NCI-H510A treated with DMSO at 0.1 percent for 48 hours (cell line): ENCODE results near the gene PBX1.

Source experiments
- DNase-seq: peaks from one replicate; lab custom pipeline; 2025; lab: John Stamatoyannopoulos, UW

The PBX1 gene

DNA sequence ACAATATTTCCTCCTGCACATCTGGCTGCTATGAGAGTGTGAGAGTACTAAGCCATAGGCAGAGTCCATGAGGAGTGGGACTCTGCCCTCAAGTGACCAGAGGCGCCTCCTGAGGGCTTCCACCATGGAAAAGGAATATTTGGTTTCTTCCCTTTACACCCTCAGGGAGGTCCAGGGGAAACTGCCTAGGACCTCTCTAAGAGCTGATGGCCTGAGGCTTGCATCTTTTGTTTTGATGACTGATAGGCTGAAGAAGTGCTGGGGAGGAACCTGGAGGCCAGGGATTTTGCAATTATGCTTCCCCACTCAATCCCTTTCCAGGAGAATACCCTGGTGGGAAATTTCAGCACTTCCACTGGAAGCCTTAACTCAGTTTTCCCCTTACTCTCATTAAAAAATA is 111.0 kb downstream of the PBX1 start:
- no peak for DNase-seq

DNA sequence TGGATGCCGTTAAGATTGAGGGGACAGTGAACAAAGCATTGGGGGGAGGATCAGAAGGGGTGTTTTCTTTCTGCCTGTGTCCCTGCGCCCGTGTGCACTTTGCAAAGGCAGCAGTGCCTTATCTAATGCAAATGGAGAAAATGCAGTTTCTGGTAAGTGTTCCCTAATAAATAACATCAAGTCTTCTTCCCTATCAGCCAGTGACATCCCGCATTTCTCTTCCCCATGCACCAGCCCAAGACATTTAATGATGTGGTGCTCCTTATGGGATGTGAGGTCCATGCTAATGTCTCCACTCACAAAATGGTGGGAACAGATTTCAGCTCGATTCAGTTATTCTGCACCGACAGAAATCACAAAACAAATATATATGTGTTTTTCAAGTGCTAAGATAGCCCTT is 111.8 kb downstream of the PBX1 start:
- DNase-seq = no peak

DNA sequence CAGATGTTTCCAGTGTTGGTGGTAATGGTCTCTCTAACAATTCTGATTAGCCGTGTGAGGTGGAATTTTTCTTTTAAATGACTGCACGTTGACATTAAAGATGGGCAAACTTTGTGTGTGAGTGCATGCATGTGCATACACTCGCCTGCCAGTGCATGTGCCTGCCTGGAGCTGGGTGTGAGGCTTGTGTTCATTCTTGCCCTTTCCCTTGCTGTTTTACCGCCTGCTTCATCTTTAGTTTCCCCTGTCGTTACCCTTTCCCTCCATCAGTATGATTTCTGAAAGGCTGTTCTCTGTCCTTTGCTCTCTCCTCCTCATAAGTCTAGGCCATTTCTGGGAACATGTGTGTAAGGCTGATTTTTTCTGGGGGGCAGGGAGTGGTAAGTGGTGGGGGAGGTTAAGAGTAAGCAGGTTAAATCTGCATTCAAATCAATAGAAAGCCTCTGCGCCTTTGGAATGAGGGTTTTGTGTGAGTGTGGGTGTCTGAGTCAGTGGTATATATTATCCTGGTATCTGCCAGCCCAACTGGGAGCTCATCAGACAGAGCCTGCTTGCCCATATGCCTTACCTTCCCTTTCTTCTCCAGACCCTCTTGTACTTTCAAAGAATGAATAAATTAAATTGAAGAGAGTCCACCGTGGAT is 112.5 kb downstream of the PBX1 start:
- DNase-seq = no peak

- no peak for DNase-seq
Measured at GRCh38 chr1:164671966-164672571, 113.1 kb downstream of the PBX1 start.

- no peak for DNase-seq
Measured at GRCh38 chr1:164672588-164672987, 113.6 kb downstream of the PBX1 start.

- no peak for DNase-seq
Measured at GRCh38 chr1:164673584-164674214, 114.7 kb downstream of the PBX1 start.

GRCh38 chr1:164675342-164675904 is 116.4 kb downstream of the PBX1 start:
- DNase-seq = no peak

DNA sequence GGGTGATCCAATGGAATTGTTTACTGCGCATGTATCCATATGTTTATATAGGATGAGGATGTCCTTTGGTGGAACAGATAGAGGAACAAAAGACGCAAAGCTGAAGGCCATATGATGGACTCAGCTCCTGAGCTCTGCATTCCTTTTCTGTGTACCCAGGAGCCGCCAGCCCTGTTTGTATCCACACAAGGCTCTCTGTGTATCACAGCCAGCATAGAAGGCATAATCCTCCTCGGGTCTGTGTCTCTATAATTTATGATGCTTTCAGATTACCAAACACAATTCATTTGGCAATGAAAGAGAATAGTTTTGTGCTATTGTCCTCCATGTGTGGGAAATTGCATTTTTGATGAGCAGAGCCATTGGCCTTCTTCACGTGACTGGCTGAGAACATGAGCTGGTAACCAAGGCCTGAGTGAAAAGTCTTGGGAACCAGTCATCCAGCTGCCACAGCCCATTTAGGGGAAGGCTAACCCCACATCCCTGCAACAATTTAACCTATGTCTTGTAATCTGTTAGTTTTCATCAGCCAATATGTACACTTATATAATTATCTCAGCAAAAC is 119.2 kb downstream of the PBX1 start:
- DNase-seq = no peak

GRCh38 chr1:164682570-164682969 is 123.6 kb downstream of the PBX1 start:
- no peak for DNase-seq

DNA sequence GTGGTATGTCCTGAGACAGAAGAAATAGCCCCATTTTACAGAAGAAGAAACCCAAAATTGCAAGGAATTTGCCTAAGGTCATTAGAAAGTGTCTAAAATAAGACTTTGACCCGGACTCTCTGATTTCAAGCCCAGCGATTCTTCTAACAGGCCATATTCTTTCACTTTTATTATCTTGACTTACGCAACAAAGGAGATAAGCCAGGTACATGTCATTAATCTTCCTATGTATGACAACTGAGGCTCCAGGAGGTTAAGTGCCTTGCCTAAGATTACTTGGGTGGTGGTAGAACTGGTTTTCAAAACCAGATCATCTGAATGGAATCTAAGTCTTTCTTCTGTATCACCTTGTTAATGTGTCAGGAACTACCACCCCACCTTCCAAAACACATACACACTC is 124.3 kb downstream of the PBX1 start:
- DNase-seq = peak; percentile 46

DNA sequence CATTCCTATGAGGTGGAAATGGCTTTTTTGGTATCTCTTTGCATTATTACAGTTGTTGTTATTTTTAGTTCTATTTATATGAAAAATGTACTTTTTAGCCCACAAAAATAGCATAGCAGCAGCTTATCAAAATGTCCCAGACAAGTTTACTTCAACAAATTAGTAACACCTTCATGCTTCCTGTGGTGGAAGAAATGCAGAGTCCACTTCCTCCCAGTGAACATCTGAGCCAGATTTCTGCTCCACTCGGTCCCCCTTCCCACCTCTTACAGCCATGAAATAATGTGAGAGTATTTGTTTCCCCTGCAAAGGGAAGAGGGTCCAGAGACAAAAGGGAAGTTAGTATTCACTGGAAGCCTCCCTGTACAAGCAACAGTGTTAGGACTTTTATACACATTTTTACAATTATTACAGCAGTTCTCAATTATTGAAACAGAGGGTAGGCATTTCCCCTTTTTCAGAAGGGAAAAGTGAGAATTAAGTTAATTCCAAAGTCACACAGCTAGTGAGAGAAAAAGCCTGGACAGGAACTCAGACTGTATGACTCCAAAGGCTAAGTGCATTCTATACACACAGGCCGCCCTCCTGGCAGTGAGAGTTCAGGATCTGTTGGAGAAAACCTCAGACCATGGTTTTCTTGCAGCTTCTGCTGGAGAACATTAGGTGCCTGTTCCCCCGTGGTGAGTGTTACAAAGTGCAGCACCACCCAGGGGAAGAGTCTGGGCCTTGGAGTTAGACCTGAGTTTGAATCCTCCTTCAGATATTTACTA is 126.5 kb downstream of the PBX1 start:
- no peak for DNase-seq

GRCh38 chr1:164687777-164688176 is 128.8 kb downstream of the PBX1 start:
- DNase-seq = no peak

GRCh38 chr1:164688791-164689190 is 129.8 kb downstream of the PBX1 start:
- DNase-seq = peak; percentile 55

- DNase-seq = no peak
Measured at GRCh38 chr1:164689672-164690511, 130.9 kb downstream of the PBX1 start.

DNA sequence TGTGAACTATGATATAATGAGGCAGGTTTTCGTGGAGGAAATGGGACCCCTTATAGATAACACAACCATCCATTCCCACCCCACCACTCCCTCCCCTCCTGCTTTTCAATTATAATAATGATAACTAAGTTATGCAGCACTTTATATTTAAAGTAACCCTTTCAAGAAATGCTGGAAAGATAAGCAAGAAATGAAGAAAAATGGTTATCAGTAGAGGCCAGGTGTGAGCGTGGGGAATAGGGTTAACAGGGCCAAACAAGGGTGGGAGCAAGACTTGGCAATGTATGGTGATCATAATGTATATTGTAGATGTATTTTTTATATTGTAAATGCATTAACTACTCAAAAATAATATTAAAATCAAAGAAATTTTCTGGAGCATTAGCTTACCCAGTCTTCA is 133.4 kb downstream of the PBX1 start:
- DNase-seq = no peak

GRCh38 chr1:164693564-164694359 is 134.8 kb downstream of the PBX1 start:
- no peak for DNase-seq

DNA sequence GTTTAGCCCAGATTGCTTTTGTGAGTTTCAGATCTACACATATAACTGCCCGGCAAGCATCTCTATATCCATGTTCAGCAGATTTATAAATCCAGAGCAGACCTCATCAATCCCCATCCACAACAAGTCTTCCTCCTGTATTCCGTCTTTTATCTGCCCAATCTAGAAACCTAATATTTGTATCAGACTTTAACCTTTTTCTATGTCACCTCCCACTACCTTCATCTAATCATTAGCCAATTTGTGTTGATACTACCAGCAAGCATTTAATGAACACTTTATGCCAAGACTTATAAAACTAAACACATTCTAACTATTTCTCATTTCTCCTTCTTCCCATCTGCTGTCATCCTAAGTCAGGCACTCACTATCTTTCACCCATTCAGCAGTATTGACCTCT is 135.5 kb downstream of the PBX1 start:
- no peak for DNase-seq

DNA sequence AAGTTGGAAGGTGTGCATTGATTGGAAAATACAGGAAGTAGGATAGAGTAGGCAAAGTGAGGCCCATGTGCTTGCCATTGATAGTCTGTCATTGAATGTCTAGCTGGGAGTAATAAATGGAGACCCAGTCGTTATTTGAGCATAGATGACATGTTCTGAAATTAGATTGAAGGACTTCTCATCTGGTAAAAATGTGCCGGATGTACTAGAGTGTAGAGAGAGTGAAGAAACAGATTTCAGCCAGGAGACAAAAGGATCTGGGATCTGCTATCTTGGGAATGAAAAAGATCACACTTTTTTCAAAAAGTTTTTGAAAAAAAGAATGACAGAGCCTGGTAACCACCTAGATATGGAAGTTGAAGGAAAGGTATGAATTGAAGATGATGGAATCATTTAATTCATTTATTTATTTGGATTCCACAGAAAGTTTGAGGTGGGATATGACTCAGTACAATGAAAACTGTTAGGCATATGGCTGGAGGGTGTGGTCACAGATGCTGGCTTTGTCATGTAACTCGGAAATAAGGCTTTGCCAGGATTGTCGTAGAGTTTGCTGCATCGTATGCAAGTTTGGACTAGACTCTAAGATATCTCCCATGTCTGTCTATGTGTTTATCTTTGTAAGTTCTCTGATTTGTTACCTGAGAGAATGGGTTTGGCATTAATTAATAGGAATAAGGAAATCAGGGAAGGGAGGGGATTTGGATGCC is 137.1 kb downstream of the PBX1 start:
- DNase-seq = no peak

- DNase-seq = no peak
Measured at GRCh38 chr1:164699815-164700491, 141.0 kb downstream of the PBX1 start.
